Epithelial cell of prostate (primary cell): ENCODE data around the gene MX1.

ENCODE experiments used
- DNase-seq: peaks from one replicate; pipeline ENCODE4 v3.0.0-alpha.2; 2011; ENCODE audit warnings: low read depth, low spot score
- H3K27ac ChIP-seq: fragments of 450-650 bp; 2 replicates; pipeline ENCODE4 v1.5.1; 2017; ENCODE audit warnings: mild to moderate bottlenecking

MX1 gene, protein sequence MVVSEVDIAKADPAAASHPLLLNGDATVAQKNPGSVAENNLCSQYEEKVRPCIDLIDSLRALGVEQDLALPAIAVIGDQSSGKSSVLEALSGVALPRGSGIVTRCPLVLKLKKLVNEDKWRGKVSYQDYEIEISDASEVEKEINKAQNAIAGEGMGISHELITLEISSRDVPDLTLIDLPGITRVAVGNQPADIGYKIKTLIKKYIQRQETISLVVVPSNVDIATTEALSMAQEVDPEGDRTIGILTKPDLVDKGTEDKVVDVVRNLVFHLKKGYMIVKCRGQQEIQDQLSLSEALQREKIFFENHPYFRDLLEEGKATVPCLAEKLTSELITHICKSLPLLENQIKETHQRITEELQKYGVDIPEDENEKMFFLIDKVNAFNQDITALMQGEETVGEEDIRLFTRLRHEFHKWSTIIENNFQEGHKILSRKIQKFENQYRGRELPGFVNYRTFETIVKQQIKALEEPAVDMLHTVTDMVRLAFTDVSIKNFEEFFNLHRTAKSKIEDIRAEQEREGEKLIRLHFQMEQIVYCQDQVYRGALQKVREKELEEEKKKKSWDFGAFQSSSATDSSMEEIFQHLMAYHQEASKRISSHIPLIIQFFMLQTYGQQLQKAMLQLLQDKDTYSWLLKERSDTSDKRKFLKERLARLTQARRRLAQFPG

DNA sequence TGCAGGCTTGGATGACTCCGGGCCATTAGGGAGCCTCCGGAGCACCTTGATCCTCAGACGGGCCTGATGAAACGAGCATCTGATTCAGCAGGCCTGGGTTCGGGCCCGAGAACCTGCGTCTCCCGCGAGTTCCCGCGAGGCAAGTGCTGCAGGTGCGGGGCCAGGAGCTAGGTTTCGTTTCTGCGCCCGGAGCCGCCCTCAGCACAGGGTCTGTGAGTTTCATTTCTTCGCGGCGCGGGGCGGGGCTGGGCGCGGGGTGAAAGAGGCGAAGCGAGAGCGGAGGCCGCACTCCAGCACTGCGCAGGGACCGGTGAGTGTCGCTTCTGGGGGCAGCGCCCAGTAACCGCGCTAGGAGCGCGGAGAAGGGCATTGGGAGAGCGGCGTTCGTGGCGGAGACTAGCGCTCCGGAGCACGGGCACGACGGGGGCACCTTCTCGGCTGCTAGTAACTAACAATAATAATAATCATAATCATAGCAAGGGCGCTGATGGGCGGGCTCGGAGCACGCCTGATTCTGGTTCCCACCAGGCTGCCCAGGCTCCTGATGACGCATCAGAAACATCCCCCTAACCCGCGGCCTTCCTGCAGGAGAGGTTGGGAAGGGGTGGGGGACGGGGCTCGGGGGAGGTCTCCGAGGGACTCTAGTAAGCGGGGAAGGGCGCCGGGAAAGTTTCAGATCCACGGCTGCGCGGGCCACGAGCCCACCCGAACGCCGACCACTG is at the start of gene MX1:
Gene MX1 (plus strand): TSS at position 286 of the 722 bp plus-strand sequence. CDS start 5,832 bp downstream, outside the sequence.
- DNase-seq, result peak; percentile 56
- no peak within 1 kb of the TSS for H3K27ac ChIP-seq

DNA sequence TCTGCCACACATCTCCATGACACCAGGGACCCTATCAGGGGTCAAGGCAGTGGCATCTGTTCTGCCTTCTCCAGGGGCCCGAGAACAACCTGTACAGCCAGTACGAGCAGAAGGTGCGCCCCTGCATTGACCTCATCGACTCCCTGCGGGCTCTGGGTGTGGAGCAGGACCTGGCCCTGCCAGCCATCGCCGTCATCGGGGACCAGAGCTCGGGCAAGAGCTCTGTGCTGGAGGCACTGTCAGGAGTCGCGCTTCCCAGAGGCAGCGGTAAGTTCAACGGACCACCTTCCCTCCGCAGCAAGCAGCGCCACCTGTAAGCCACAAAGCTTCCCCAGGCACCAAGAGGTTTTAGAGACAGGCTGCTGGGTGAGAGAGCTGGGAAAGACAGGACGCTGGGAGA is 48.3 kb upstream of the MX1 start:
- H3K27ac ChIP-seq, result no peak overlapping the region
- DNase-seq, result no peak

DNA sequence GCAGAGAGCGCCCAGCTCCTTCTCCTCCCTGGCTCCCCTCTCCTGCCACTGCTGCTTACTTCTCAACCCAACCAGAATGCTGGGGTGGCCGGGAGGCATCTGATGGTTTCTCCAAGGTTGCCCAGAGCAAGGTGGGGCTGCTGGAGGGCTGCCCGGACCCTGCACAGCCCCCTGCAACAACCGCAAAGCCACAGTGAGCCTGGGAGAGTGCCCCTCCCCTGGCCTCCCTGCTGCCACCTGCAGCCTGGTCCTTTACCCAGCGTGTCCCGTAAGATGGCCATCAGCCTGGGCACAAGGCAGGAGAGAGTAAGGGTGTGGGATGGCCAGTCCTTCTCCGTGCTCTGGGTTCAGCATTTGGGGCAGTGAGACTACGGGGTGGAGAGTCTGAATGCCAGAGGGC is 47.2 kb upstream of the MX1 start:
- H3K27ac ChIP-seq, result no peak overlapping the region
- DNase-seq, result no peak

DNA sequence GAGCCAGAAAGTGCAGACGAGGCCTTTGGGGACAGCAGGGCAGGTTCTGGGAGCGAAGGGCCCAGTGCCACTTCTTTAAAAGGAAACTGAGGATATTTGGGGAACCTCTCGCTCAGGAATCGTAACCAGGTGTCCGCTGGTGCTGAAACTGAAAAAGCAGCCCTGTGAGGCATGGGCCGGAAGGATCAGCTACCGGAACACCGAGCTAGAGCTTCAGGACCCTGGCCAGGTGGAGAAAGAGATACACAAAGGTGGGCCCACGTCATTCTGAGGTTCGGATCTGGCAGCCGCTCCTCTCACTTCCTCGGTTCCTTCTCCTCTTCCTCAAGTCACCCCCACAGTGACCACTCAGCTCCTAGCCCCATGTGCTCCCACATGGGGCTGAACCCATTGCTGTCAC is 46.1 kb upstream of the MX1 start:
- DNase-seq, result no peak
- no peak overlapping the region for H3K27ac ChIP-seq

DNA sequence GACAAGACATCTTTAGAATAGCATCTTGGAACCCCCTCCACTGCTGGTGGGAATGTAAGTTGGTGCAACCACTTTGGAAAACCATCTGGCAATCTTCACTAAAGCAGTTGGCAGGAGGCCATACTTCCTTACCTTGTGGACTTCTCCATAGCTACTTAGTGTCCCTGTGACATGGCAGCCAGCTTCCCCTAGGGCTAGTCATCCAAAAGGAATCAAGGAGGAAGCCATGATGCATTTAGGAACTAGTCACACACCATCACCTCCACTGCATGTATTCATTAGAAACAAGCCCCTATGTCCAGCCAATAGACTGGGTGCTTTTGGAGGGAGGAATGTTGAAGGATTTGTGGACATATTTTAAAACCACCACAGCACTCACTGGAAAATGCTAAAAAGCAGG is 44.3 kb upstream of the MX1 start:
- no peak overlapping the region for H3K27ac ChIP-seq

DNA sequence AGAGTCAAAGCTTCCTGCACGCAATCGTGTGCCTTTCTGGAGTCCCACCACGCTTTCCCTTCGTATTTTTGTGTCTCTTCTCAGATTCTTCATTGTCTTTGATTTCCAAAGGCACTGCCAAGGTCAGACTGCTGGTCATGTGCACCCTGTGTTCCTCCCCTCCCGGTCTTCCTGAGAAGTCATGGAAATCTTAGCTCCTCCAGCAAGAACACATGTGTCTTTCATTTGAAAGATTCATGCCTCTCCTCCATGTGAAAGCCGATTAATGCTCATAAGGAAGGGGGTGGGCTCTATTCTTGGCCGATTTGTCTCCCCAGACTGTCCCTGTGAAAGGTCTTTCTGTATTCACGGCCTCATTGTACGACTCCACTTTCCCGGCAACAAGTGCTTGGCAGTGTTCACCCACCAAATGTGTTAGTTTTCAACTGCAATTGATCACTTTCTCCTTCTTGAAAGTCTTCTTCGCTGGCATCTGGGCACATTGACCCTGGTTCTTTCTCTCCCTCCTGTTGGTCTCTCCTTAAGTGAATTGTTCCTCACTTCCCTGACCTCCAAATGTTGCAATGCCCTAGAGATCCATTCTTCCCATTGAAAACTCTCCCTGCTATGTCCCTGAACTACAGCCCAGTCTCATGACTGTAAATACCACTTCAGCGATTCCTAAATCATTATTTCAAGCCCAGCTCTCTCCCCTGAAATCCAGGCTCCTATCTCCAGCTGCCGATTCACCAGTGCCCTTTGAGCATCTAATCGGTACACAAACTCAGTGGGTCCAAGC is 38.8 kb upstream of the MX1 start:
- DNase-seq, result no peak
- no peak overlapping the region for H3K27ac ChIP-seq

More for the DNA sequence above, 44.3 kb upstream of the MX1 start:
- DNase-seq, result no peak

DNA sequence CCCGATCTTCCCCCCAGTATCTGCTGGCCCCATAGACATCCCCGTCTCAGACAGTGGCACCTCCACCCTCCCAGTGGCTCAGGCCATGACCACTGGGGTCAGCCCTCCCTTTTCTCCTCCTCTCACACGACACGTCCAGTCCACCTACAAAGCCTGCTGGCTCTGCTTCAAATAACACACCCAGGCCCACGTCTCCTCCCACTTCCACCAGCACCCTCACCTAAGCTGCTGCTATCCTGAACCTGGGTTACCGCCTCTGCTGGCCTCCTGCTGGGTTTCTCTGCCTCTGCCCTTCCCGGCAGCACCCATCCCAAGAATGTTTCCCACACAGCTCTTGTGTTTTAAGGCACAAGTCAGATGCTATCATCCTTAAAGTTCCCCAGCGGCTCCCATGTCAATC is 38.2 kb upstream of the MX1 start:
- DNase-seq, result no peak
- H3K27ac ChIP-seq, result no peak overlapping the region

DNA sequence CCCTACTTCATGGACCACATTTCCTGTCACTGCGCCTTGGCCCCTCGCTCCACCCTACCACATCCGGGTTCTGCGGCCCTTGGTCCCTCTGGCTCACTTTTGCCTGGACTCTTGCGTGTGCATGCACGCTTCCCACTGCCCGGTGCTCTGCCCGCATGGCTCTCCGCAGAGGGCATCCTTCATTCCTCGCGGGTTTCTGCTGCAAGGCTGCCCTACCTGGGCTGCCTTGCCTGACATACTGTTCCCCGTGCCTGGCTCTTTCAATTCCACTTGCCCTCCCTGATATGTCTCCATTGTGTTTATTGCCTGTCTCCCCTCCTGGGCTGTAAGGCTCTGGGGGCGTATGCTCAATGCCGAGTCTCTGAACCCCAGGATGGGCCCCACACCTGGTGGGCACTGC is 37.8 kb upstream of the MX1 start:
- no peak overlapping the region for H3K27ac ChIP-seq
- DNase-seq, result no peak

DNA sequence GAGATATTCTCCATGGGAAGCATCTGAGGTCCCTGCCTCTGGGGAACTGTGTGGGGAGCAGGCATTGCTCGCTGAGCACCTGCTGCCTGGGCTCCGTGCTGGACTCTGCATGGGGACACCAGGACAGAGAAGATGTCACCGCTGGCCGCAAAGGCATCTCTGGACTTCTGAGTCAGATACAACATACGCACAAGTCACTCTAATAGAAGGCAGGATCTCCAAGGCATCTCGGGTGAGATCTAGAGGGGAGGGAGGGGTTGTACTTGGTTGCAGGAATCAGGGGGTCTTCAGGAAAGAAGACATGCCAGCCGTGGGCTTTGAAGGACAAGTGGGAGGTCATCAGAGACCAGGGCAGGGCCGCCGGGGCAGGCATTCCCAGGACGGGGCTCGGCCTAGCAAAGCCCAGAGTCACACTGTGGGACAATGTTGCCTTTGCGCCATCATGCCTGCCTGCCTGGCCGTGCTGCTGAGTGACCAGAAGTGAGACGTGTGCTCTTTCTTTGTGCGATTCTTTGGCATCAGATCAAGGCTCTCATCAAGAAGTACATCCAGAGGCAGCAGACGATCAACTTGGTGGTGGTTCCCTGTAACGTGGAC is 35.9 kb upstream of the MX1 start:
- DNase-seq, result no peak
- no peak overlapping the region for H3K27ac ChIP-seq

DNA sequence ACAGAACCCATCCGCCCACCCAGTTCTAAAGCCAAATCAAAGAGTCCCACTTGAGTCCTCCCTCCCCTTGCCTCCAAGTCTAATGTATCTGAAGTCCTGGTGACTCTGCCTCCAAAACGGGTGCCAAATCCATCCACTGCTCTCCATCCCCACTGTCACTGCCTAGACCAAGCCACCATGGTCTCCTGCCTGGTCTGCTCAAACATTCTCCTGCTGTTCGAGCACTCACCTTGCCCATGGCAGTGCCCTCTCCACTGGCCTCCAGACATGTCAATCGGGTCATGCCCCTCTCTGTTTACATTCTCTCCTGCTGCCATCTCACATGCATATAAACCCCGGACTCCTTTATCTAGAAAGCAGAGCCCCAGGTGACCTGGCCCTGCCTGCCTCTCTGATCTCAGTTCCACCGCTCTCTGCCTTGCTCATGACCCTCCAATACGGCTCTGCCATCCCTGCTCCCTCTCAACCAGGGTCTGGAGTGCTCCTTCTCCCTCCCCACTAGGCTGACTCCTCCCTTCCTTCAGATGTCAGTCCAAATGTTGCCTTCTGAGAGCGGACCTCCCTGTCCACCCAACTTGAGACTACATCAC is 32.1 kb upstream of the MX1 start:
- no peak overlapping the region for H3K27ac ChIP-seq
- no peak for DNase-seq

DNA sequence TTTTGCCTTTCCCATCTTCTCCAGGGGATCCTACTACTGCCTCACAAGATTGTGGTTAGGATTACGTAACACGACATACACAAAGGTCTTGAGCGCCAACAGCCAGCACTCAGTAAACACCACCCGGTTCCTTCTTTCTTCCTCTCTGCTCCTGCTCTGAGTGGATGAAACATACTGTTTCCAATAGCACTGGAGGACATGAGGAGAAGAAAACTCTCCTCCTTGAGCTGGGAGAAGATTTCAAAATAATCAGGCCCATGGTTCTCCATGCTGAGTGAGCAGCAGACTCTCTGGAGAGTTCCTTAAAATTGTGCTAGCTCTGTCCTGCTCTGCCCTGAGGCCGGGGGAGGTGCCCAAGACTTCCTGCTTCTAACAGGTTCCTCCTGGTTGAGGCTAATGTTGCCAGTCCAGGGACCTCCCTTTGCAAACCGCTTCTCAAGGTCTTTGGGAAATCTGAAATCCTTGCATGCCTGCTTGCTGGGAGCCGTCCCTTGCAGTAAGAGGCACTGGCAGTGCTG is 29.4 kb upstream of the MX1 start:
- H3K27ac ChIP-seq, result no peak overlapping the region
- DNase-seq, result no peak

DNA sequence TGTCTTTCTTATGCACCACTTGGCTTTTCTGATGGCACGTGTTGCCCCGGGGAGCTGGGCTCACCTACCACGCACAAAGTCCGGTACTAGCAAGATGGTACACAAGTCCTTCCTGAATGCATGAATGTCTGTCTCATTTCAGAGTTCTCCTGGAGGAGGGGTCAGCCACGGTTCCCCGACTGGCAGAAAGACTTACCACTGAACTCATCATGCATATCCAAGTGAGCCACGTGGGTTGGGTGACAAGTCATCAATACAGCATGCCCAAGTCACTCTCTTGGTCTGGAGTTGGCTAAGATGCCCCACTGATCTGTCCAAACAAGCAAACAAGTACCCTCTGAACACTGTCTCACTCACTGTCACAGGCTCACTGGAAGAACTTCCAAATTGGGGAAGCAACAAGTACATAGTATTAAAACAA is 28.6 kb upstream of the MX1 start:
- DNase-seq, result no peak
- no peak overlapping the region for H3K27ac ChIP-seq

DNA sequence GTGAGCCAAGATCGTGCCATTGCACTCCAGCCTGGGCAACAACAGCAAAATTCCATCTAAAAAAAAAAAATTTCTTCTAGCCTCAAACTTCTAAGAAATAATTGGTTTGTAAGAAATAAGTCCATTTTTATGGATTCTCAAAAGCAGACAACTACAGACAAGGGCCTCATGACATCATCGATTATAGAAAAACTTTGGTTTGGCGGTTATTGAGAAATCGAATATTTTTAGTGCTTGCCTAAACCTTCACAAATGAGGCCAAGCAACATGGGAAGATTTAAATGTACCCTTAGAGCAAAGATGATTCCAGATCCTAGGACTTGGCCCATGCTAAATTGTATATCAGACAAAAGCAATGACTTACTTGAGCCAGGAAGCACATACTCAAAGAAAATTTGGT is 27.8 kb upstream of the MX1 start:
- no peak for DNase-seq
- H3K27ac ChIP-seq, result no peak overlapping the region

DNA sequence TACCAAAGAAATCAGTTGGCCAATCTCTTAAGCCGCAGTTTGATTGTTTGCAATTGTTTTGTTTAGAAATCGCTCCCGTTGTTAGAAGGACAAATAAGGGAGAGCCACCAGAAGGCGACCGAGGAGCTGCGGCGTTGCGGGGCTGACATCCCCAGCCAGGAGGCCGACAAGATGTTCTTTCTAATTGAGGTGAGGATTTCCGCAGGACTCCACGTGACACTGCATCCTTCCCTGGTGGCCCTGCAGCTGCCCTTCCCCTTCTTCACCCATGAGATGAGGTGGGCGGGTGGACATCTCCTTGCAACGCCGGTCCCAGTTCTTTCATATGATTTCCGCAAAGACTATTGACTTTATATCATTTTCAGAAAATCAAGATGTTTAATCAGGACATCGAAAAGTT is 27.2 kb upstream of the MX1 start:
- H3K27ac ChIP-seq, result no peak overlapping the region
- no peak for DNase-seq

DNA sequence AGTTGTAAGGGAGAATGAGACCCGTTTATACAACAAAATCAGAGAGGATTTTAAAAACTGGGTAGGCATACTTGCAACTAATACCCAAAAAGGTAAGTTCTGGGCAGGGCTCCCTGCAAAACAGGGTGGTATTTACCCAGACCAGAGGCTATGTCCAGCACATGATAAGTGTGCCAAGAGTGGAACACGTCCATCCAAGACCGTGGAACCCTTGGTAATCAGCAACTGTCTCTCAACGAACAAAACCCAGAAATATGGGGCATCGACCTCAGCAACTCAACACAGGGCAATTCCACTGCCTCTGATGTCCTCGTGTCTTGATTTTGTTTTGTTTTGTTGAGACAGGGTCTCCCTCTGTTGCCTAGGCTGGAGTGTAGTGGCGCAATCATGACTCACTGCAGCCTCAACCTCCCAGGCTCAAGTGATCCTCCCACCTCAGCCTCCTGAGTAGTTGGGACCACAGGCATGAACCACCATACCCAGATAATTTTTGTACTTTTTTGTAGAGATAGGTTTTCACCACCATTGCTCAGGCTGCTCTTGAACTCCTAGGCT is 26.7 kb upstream of the MX1 start:
- no peak for DNase-seq

DNA sequence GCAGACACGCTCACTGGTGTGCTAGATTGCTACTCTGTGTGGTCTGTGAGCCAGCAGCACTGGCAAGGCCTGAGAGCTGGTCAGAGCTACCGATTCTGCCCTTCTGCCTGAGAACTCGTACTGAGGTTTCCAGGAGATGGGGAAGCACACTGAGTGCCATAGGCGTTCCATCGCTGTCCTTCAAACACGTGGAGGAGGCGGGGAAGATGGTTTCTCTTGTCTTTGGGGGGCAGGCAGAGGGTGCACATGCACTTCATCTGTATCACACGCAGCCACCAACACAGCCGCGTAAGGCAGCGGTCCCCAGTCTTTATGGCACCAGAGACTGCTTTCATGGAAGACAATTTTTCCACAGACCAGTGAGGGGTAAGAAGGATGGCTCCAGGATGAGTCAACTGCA is 23.8 kb upstream of the MX1 start:
- no peak overlapping the region for H3K27ac ChIP-seq
- no peak for DNase-seq

More for the DNA sequence above, 26.7 kb upstream of the MX1 start:
- H3K27ac ChIP-seq, result no peak overlapping the region

DNA sequence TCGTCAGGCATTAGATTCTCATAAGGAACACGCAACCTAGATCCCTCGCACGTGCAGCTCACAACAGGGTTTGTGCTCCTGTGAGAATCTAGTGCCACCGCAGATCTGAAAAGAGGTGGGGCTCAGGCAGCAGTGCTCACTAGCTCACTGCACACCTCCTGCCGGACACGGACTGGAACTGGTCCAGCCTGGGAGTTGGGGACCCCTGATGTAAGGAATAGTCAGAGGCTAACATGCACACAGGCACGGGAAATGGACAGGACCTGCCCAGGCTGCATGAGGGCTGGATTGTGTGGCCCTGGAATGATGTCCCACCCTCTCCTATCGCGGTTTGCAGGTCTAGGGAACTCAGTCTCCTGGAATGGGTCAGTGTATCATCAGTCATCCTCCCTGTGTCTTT is 23.2 kb upstream of the MX1 start:
- no peak overlapping the region for H3K27ac ChIP-seq
- DNase-seq, result no peak

DNA sequence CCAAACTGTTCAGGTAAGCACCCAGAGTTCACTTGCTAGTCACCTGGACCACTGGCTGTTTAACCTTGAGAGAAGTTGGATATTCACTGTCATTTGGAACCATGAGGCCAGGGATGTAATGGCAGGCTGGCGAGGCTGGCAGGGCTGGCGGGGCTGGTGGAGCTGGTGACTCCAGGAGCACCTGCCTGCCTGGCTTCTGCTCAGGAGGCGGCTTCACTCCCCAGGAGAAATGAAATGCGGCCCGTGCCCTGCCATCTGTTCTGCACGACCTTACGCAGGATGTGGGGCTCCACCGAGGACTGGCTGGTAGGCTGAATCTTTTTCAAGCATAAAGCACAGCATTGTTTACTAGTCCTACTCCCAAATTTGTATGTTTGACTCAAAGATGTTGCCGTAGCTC is 22.7 kb upstream of the MX1 start:
- no peak overlapping the region for H3K27ac ChIP-seq
- DNase-seq, result no peak

DNA sequence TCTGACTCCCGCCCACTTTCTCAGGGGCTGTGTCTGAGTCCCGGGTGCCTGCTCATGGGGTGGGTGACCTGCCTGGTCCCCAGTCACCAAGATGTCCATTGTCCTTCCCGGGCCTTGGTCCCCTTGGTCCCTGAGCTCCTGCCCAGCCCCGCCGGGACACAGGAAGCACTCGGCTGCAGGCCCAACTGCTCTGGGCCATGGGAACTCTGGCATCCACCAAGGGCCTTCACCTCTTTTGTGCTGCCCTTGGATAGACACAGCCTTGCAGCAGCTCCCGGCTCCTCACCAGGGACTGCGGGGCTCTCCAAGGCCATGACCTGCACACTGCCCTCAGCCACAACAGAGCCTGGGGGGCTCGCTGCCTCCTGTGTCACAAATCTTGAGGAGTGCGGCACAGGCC is 22.1 kb upstream of the MX1 start:
- DNase-seq, result no peak
- no peak overlapping the region for H3K27ac ChIP-seq
